Measurements from ENCODE around the gene COL27A1.

DNA sequence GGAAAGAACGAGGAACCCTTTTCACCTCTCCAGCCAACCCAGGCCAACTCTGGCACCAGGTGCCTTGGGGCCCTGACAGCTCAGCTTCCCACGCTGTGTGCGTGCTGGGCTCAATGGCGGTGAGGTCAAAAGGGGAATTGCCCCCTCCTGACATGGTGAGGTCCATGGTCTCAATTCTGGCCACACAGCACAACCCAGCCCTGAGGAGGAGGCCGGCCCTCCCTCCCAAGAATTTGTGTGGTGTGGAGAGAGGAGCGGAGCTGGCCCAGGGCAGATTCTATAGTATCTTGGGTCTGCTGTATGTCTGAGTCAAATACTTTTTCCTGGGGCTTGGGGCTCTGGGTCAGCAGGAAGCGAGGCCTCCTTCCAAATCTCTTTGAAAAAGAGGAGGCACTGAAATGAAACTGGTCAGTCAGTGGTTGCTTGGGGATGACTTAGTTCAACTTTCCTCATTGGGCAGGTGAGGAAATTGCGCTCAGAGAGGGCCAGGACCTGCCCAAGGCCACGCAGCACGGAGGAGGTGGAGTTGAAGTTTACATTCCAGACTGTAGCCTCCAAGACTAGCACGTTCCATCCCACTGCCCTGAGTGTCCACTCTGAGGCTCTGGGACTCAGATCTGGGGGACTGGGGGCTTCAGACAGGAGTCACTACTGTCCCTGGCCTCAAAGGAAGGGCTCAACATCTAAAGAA is 15.6 kb downstream of the COL27A1 start:
- no peak for TF ChIP-seq CTCF (IDR thresholded peaks at IDR 0.05)
- TF ChIP-seq POLR2A (IDR thresholded peaks at IDR 0.05) = no peak

All from adrenal gland (tissue), 5 donors.